ENCODE measurements around the gene TTC39B.

- TF ChIP-seq EZH2 (IDR thresholded peaks at IDR 0.05; ENCODE audit: borderline replicate concordance, low read depth, low read length, severe bottlenecking) = no peak
- TF ChIP-seq CTCF (IDR thresholded peaks at IDR 0.05; ENCODE audit: extremely low read depth in 1 of 2, insufficient read depth in 1 of 2, low read depth in 1 of 2, low read length in 2 of 2) = no peak
- TF ChIP-seq MAX (IDR thresholded peaks at IDR 0.05; ENCODE audit: insufficient read depth, insufficient read length) = no peak
- no peak for TF ChIP-seq POLR2A (IDR thresholded peaks at IDR 0.05; ENCODE audit: low read depth, low read length)
- no peak for TF ChIP-seq JUN (IDR thresholded peaks at IDR 0.05; ENCODE audit: borderline replicate concordance, insufficient read depth, insufficient read length, low read depth)
- no peak for TF ChIP-seq POLR2AphosphoS5 (IDR thresholded peaks at IDR 0.05; ENCODE audit: insufficient read depth, low read depth, low read length)
- TF ChIP-seq MYC (IDR thresholded peaks at IDR 0.05; ENCODE audit: low read depth, low read length) = no peak
- TF ChIP-seq GATA2 (IDR thresholded peaks at IDR 0.05; ENCODE audit: insufficient read depth, insufficient read length, low read depth, low read length) = no peak
Observed at GRCh38 chr9:15278091-15278687, 28.8 kb downstream of the TTC39B start.

All from endothelial cell of umbilical vein (primary cell).